Ascending aorta (tissue), 2 donors: ENCODE data around the gene ZNF202. TPM values are rescaled to one million over a fixed set of nuclear protein-coding genes. Genes with fewer than 3 reads are reported as not detected.

ENCODE experiments used
- DNase-seq, 2 donors: peaks; one replicate each; pipeline ENCODE4 v3.0.0-alpha.2; 2019; ENCODE audit warnings: low spot score in 2 of 2
- H3K27ac ChIP-seq, 2 donors: fragments of 200-600 bp; sonication (generic); one replicate each; pipeline ENCODE4 v1.5.1; 2016 to 2017; ENCODE audit warnings: mild to moderate bottlenecking in 1 of 2
- H3K27me3 ChIP-seq: fragments of 200-600 bp; sonication (generic); one replicate; pipeline ENCODE4 v1.5.1; 2017
- H3K36me3 ChIP-seq, 2 donors: fragments of 200-600 bp; sonication (generic); one replicate each; pipeline ENCODE4 v1.5.1; 2016
- H3K4me1 ChIP-seq, 2 donors: fragments of 200-600 bp; sonication (generic); one replicate each; pipeline ENCODE4 v1.5.1; 2016 to 2017; ENCODE audit warnings: mild to moderate bottlenecking in 1 of 2
- H3K4me3 ChIP-seq, 2 donors: fragments of 200-600 bp; sonication (generic); one replicate each; pipeline ENCODE4 v1.5.1; 2016 to 2017; ENCODE audit warnings: mild to moderate bottlenecking in 1 of 2
- H3K9me3 ChIP-seq, 2 donors: fragments of 200-600 bp; sonication (generic); one replicate each; pipeline ENCODE4 v1.5.1; 2016
- CTCF ChIP-seq, 3 experiments: fragments of 200-600 bp in 2 of 3; fragments of 450-650 bp in 1 of 3; sonication (generic) in 2 of 3; IDR thresholded peaks; one replicate each; pipeline ENCODE4 v1.5.1; 2016 to 2019; ENCODE audit warnings: antibody characterized with exemption in 3 of 3, mild to moderate bottlenecking in 1 of 3, moderate library complexity in 1 of 3
- intact Hi-C: fragments of 100-400 bp; cut with DNase I; formaldehyde crosslinking; loops from one replicate; pipeline ENCODE4 v1.15.1; 2023
- total RNA-seq: library from RNA; depleted of rRNA; stranded (reverse); fragments of >200 nt; gene quantifications from one replicate; pipeline ENCODE4 v1.1.0, GENCODE V29; 2016

The ZNF202 gene
- total RNA-seq, 1 donor from 2014 or later = 2.2 TPM

GRCh38 chr11:123760894-123761293 lies 19.4 kb upstream of the ZNF202 start:
- no peak for TF ChIP-seq CTCF (IDR thresholded peaks at IDR 0.05)
- Histone ChIP-seq H3K4me1 (no peaks in the 10 kb centered on the region), H3K4me3 (no peak overlapping the region), H3K36me3 (no peaks in the 10 kb centered on the region), H3K9me3 (peaks cover 0 to 14% of the 10 kb centered on the region in 2 donors), H3K27ac (no peak overlapping the region), H3K27me3 (no peaks in the 10 kb centered on the region)
- no peak for DNase-seq
- intact Hi-C loops = no loop called here

- intact Hi-C loops = no loop called here
- no peak for TF ChIP-seq CTCF (IDR thresholded peaks at IDR 0.05)
- Histone ChIP-seq H3K27me3 (no peaks in the 10 kb centered on the region), H3K4me1 (no peaks in the 10 kb centered on the region), H3K9me3 (peaks cover 0 to 14% of the 10 kb centered on the region in 2 donors), H3K27ac (no peak overlapping the region), H3K4me3 (no peak overlapping the region), H3K36me3 (no peaks in the 10 kb centered on the region)
- DNase-seq = no peak
These were observed 16.5 kb upstream of the ZNF202 start for GRCh38 chr11:123757976-123758375.

GRCh38 chr11:123755813-123756212 lies 14.4 kb upstream of the ZNF202 start:
- no peaks in the 10 kb centered on the region for H3K4me1 ChIP-seq
- no peaks in the 10 kb centered on the region for H3K36me3 ChIP-seq
- H3K4me3 ChIP-seq = no peak overlapping the region
- no peak for DNase-seq
- H3K27ac ChIP-seq = no peak overlapping the region
- intact Hi-C loops = no loop called here
- no peaks in the 10 kb centered on the region for H3K27me3 ChIP-seq
- no peaks in the 10 kb centered on the region for H3K9me3 ChIP-seq
- no peak for TF ChIP-seq CTCF (IDR thresholded peaks at IDR 0.05)

GRCh38 chr11:123755344-123755743 lies 13.9 kb upstream of the ZNF202 start:
- Histone ChIP-seq H3K27ac (no peak overlapping the region), H3K9me3 (no peaks in the 10 kb centered on the region), H3K4me3 (no peak overlapping the region), H3K4me1 (no peaks in the 10 kb centered on the region), H3K36me3 (no peaks in the 10 kb centered on the region), H3K27me3 (no peaks in the 10 kb centered on the region)
- no peak for TF ChIP-seq CTCF (IDR thresholded peaks at IDR 0.05)
- no peak for DNase-seq
- intact Hi-C loops = no loop called here

GRCh38 chr11:123754101-123754568 lies 12.7 kb upstream of the ZNF202 start, which contains the start of gene OR6X1:
TSS of gene OR6X1 (minus strand) at chr11:123754518. CDS start at chr11:123754518, 0 bp downstream.
- Histone ChIP-seq H3K9me3 (no peaks in the 10 kb centered on the region), H3K4me3 (no peak within 1 kb of the TSS), H3K36me3 (no peaks in the 10 kb centered on the region), H3K27ac (no peak within 1 kb of the TSS), H3K27me3 (no peaks in the 10 kb centered on the region), H3K4me1 (no peaks in the 10 kb centered on the region)
- no peak for TF ChIP-seq CTCF (IDR thresholded peaks at IDR 0.05)
- intact Hi-C loops = no loop called here
- DNase-seq = no peak

GRCh38 chr11:123753110-123753509 lies 11.7 kb upstream of the ZNF202 start:
- Histone ChIP-seq H3K9me3 (no peaks in the 10 kb centered on the region), H3K27me3 (no peaks in the 10 kb centered on the region), H3K36me3 (no peaks in the 10 kb centered on the region), H3K4me3 (no peak overlapping the region), H3K27ac (no peak overlapping the region), H3K4me1 (no peaks in the 10 kb centered on the region)
- TF ChIP-seq CTCF (IDR thresholded peaks at IDR 0.05) = no peak
- intact Hi-C loops = no loop called here
- DNase-seq = no peak
